ENCODE measurements around the gene METTL2B.
"Not testable (repeated sequence)": the region's sequence is repeated elsewhere in the genome, so short reads cannot be mapped to it uniquely, and the experiment has no call there.

Gene METTL2B

DNA sequence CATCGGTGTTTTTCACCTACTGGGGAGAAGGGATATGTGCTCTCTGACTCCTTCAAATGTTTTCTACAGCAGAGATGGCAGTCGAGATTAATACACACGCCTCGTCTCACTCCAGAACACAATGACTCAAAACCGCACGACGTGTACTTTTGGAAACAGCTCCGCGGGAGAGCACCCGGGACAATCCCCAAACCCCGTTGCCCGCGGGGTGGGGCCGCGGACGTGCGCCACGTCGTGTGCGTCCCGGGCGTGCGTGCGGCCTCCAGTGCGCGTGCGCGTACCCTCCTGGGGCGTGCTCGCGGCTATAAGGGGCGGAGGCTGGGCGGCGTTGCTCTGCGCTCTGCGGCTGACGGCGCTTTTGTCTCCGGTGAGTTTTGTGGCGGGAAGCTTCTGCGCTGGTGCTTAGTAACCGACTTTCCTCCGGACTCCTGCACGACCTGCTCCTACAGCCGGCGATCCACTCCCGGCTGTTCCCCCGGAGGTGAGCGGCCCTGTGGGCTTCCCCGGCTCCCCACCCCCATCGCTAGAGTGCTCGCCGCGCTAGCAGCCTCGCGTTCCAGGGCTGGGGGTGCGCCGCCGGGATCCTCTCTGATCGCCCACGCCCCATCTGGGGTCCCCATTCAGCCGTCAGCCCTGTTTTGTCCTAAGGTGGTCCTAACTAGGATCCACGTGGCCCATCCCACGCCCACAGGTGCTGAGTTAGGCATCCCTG lies 20.8 kb upstream of the METTL2B start, which contains the start of gene HILPDA:
HILPDA (plus strand) TSS at position 336 of the 712 bp plus-strand sequence. CDS start 1,391 bp downstream, outside the sequence.
- peak in 1 of 2 experiments; percentile 54 for DNase-seq

DNA sequence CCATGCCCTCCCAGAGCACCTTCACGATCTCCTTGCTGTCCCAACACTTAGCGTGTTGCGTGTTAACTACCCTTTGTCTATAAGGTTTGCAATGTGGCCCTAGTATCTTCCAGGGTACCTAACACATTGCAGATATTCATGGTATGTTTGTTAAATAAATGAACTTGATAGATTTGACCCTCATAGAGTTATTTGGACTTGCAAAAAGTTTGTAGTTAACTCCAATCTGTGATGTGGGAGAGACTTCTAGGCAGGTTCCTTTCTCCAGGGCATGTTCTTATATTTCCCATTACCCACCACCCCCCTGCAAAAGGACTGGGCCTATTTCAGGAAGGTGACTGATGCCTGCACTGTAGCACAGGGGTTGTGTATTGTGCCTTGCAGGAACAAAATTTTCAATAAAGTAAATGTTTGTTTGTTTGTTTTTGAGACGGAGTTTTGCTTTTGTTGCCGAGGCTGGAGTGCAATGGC lies 20.3 kb upstream of the METTL2B start:
- no peak for DNase-seq

- not testable (repeated sequence) for DNase-seq
Measured at GRCh38 chr7:128457385-128457784, 19.2 kb upstream of the METTL2B start.

GRCh38 chr7:128458956-128459355 lies 17.6 kb upstream of the METTL2B start:
- no peak for DNase-seq

- DNase-seq: peak in 1 of 2 experiments; percentile 16
Measured at GRCh38 chr7:128459394-128459878, 17.1 kb upstream of the METTL2B start.

- DNase-seq: no peak
Measured at GRCh38 chr7:128462460-128462859, 14.1 kb upstream of the METTL2B start.

- not testable (repeated sequence) for DNase-seq
Measured at GRCh38 chr7:128463345-128463744, 13.2 kb upstream of the METTL2B start.

DNA sequence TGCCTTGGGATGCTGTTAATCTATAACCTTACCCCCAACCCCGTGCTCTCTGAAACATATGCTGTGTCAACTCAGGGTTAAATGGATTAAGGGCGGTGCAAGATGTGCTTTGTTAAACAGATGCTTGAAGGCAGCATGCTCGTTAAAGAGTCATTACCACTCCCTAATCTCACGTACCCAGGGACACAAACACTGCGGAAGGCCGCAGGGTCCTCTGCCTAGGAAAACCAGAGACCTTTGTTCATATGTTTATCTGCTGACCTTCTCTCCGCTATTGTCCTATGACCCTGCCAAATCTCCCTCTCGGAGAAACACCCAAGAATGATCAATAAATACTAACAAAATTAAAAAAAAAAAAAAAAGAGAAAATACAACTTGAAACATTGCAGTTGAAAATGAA lies 12.6 kb upstream of the METTL2B start:
- DNase-seq: not testable (repeated sequence)

DNA sequence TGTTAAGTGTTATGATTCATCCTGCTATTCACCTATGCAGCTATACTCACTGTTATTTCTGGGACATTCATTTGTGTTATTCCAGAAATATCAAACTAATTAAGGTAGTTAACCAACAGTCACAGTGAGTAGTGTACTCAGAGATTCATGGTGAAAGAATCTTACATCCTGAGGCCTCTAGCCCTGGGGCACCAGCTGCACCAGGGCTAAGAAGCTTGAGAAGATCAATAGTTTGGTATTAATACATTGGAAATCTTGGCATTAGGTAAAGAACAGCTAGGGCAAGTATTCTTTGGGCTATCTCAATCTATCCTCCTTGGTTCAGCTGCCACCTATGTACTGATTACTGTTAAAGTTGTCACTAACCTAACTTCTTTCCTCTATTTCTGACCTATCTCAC lies 9.7 kb upstream of the METTL2B start:
- DNase-seq: not testable (repeated sequence)

GRCh38 chr7:128477336-128477690 lies 765 bp downstream of the METTL2B start:
- not testable (repeated sequence) for DNase-seq

DNA sequence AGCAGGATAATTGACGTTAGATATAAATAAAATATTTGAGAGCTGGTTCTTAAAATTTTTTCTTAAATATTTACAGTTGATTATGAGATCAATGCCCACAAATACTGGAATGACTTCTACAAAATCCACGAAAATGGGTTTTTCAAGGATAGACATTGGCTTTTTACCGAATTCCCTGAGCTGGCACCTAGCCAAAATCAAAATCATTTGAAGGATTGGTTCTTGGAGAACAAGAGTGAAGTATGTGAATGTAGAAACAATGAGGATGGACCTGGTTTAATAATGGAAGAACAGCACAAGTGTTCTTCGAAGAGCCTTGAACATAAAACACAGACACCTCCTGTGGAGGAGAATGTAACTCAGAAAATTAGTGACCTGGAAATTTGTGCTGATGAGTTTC lies 2.5 kb downstream of the METTL2B start:
- not testable (repeated sequence) for DNase-seq

DNA sequence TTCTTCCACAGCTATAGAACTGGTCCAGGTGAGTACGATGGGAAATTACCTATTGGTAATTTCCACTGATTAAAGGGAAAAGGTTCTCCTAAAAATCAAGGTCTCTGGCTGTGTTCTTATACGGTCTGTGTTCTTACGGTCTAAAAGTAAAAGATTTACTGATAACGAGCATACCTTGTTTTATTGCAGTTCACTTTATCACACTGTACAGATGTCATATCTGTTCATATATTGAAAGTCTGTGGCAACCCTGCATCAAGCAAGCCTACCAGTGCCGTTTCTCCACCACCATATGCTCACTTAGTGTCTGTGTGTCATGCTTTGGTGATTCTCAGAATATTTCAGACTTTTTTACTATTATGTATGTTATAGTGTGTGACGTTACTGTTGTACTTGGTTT lies 11.6 kb downstream of the METTL2B start:
- not testable (repeated sequence) for DNase-seq

GRCh38 chr7:128497405-128497804 lies 20.9 kb downstream of the METTL2B start:
- no peak for DNase-seq

- not testable (repeated sequence) for DNase-seq
Measured at GRCh38 chr7:128505416-128505815, 28.9 kb downstream of the METTL2B start.

- not testable (repeated sequence) for DNase-seq
Measured at GRCh38 chr7:128506819-128507218, 30.3 kb downstream of the METTL2B start.

DNA sequence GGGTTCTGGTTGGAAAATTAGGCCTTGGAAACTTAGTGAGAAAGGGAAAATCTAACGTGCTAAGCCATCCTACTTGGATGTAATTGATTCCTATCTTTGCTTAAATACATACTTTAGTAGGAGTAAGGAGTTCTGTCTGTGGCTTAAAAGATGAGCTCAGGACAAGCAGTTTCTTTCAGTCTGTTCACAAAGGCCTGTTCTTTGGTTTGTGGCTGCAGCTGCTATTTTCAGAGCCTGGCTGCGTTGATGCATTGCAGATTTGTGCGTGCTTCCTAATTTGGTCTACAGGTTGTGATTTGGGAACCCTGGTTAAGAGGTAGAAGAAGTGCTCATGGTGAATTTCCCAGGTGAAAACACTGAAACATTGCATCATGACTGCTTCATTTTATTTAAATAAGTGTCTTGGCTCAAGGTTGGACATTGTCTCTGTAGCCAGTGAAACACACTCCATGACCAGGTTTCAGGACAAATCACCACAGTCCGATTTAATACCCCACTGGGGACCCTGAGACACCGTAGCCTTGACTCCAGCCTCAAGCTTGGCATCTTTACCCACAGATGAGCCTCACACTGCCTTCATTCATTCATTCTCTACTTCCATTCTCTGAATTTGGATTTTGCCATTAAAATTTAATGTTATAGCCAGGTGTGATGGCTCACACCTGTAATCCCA lies 30.9 kb downstream of the METTL2B start:
- DNase-seq: not testable (repeated sequence)

GRCh38 chr7:128511692-128512091 lies 35.1 kb downstream of the METTL2B start:
- not testable (repeated sequence) for DNase-seq

DNA sequence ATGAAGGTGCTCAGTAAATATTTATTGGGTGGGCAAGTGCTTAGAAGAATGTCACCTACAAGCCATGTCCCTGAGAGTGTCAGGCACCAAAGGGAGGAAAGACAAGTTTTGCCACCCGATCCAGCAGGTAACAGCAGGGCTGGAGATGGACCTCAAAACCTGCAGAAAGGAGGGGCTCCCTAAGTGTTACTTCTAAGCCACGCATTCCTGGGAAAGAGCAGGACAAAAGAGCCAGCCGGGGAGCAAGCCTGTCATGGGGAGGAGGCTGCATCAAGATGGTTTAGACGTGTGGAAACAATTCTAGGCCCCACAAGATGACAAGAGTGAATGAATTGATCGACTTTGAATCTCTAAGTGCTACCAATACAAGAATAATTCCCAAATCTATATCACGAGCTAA lies 38.7 kb downstream of the METTL2B start:
- DNase-seq: not testable (repeated sequence)

DNA sequence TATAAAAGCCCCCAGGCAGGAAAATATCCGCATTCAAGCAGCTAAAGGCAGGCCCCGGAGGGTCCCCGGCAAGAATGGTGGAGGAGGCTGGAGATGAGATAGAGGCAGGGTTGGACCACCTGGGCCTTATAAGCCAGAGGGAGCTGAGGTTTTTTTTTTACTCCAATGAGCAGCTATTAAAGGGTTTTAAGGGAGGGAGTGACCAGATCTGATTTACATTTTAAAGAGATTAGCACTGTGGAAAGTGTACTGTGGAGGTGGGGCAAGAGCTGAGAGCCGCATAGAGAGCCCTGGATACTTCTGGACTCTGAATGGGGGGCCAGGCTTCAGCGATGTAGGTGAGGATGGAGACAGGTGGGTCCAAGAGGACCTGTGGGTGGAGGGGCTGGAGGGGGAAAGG lies 40.5 kb downstream of the METTL2B start:
- DNase-seq: not testable (repeated sequence)

DNA sequence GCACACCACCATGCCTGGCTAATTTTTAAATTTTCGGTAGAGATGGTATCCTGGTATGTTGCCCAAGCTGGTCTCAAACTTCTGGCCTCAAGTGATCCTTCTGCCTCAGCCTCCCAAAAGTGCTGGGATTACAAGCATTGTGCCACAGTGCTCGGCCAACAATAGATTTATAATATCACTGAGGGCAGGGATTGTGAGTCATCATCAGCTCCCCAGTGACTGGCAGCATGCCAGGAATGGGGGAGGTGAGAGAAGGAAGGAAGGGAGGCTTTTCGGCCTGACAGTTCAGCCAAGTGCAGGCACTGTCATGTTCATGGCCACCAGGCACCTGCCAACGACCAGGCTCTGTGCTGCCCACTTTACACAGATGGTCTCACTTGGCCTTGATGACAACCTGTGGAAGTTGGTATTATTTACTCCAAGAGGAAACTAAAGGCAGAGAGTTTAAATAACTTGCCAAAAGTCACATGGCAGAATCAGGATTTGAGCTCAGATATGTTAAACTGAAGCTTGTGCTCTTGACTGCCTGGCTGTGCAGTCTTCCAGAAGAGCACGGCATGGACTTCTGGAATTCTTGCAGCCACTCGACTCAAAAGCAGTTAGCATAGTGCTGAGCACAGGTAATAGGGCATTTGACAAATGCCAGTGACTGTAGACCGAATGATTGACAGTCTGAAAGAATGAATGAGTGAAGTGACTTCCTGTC lies 46.8 kb downstream of the METTL2B start:
- DNase-seq: not testable (repeated sequence)

- DNase-seq: not testable (repeated sequence)
Measured at GRCh38 chr7:128523932-128524524, 47.5 kb downstream of the METTL2B start.

- DNase-seq: not testable (repeated sequence)
Measured at GRCh38 chr7:128525584-128525983, 49.0 kb downstream of the METTL2B start.

GRCh38 chr7:128526062-128526466 lies 49.5 kb downstream of the METTL2B start:
- DNase-seq: not testable (repeated sequence)

Measured in cerebellar nuclear complex (tissue), 1 donor.